Esophagus squamous epithelium (tissue), 4 donors: Measurements from ENCODE around the gene GADD45B.

ENCODE experiments used
- POLR2A ChIP-seq, 4 donors: fragments of 450-650 bp; IDR thresholded peaks; one replicate each; pipeline ENCODE4 v1.6.1; 2017; ENCODE audit warnings: antibody characterized with exemption in 4 of 4, mild to moderate bottlenecking in 4 of 4, moderate library complexity in 3 of 4
- TF ChIP-seq, protein P1 (sequence below), 6 experiments: fragments of 450-650 bp in 4 of 6; fragments of 200-600 bp in 2 of 6; sonication (generic) in 2 of 6; IDR thresholded peaks; one replicate each; pipeline ENCODE4 v1.5.1; 2016 to 2019; ENCODE audit warnings: antibody characterized with exemption in 6 of 6, mild to moderate bottlenecking in 4 of 6, moderate library complexity in 4 of 6

DNA sequence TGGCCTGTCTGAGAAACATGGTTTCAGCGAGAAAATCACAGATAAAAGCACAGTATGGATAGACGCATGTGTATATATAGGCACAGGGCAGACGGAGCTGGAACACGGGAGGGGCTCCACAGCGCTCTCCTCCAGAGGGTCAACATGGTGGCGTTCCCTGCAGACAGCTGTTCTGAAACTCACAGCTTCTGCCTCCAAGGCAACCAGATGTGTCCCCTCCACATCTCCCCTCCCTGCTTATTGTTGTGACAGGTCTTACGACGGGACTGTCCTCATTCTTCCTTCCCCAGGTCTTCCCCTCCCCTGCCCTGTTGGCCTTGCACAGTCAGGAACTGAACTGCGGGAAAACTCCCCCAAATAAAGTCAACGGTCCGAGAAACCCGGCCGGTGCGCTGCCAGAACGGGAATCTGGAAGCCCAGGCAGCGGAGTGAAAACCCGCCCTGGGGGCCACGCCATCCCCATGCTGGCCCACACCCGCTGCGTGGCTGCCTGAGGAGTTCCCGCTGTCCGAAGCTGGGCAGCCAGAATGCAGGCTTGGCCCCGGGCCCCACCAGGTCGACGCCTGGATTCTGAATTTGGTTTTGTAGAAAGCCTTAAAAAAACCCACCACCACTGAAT, 45.9 kb upstream of the GADD45B start:
- TF ChIP-seq POLR2A (IDR thresholded peaks at IDR 0.05) = no peak
- TF ChIP-seq, protein P1, sequence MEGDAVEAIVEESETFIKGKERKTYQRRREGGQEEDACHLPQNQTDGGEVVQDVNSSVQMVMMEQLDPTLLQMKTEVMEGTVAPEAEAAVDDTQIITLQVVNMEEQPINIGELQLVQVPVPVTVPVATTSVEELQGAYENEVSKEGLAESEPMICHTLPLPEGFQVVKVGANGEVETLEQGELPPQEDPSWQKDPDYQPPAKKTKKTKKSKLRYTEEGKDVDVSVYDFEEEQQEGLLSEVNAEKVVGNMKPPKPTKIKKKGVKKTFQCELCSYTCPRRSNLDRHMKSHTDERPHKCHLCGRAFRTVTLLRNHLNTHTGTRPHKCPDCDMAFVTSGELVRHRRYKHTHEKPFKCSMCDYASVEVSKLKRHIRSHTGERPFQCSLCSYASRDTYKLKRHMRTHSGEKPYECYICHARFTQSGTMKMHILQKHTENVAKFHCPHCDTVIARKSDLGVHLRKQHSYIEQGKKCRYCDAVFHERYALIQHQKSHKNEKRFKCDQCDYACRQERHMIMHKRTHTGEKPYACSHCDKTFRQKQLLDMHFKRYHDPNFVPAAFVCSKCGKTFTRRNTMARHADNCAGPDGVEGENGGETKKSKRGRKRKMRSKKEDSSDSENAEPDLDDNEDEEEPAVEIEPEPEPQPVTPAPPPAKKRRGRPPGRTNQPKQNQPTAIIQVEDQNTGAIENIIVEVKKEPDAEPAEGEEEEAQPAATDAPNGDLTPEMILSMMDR (IDR thresholded peaks at IDR 0.05) = no peak
